ENCODE measurements around the gene CTNNA3.

Gene CTNNA3

DNA sequence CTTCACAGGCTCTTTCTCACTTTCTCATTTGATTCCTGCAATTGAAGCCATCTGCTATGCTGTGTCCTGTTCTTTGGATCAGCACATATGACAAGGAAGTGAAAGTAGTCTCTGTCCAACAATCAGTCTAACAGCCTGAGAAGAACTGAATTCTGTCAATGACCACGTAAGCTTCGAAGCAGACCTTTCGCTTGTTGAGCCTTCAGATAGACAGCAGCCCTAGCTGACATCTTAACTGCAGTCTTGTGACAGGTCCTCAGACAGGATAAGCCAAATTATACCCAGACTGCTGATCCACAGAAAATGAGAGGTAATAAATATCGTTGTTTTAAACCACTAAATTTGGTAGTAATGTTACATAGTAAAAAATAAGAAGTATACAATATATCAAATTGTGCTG is 1461.1 kb downstream of the CTNNA3 start:
- H3K27me3 ChIP-seq: no peaks in the 10 kb centered on the region
- no peak overlapping the region for H3K27ac ChIP-seq
- H3K9me3 ChIP-seq: no peaks in the 10 kb centered on the region
- H3K36me3 ChIP-seq: no peaks in the 10 kb centered on the region
- no peaks in the 10 kb centered on the region for H3K4me1 ChIP-seq (ENCODE audit: control insufficient read depth in 1 of 2, insufficient read depth in 1 of 2, low read depth in 1 of 2, low read length in 1 of 2)
- H3K4me3 ChIP-seq (ENCODE audit: low read depth in 1 of 2, low read length in 1 of 2): no peak overlapping the region
- TF ChIP-seq, protein P1, sequence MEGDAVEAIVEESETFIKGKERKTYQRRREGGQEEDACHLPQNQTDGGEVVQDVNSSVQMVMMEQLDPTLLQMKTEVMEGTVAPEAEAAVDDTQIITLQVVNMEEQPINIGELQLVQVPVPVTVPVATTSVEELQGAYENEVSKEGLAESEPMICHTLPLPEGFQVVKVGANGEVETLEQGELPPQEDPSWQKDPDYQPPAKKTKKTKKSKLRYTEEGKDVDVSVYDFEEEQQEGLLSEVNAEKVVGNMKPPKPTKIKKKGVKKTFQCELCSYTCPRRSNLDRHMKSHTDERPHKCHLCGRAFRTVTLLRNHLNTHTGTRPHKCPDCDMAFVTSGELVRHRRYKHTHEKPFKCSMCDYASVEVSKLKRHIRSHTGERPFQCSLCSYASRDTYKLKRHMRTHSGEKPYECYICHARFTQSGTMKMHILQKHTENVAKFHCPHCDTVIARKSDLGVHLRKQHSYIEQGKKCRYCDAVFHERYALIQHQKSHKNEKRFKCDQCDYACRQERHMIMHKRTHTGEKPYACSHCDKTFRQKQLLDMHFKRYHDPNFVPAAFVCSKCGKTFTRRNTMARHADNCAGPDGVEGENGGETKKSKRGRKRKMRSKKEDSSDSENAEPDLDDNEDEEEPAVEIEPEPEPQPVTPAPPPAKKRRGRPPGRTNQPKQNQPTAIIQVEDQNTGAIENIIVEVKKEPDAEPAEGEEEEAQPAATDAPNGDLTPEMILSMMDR (IDR thresholded peaks at IDR 0.05): no peak

DNA sequence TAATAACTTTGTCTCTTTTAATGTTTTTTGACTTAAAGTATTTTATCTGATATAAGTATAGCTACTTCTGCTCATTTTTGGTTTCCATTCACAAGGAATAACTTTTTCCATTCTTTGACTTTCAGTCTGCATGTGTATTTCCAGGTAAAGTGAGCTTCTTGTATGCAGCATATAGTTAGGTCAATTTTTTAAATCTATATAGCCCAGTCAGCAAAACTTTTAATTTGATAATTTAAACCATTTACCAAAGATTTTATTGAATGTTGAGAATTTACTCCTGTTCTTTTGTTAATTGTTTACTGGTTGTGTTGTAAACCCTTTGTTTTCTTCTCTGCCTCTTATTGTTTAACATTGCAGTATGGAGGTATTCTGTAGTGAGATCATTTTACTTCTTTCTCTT is 1467.1 kb downstream of the CTNNA3 start:
- H3K27ac ChIP-seq: no peak overlapping the region
- H3K9me3 ChIP-seq: no peaks in the 10 kb centered on the region
- TF ChIP-seq, protein P1 (IDR thresholded peaks at IDR 0.05): no peak
- H3K4me3 ChIP-seq (ENCODE audit: low read depth in 1 of 2, low read length in 1 of 2): no peak overlapping the region
- no peaks in the 10 kb centered on the region for H3K27me3 ChIP-seq
- no peaks in the 10 kb centered on the region for H3K4me1 ChIP-seq (ENCODE audit: control insufficient read depth in 1 of 2, insufficient read depth in 1 of 2, low read depth in 1 of 2, low read length in 1 of 2)
- H3K36me3 ChIP-seq: no peaks in the 10 kb centered on the region

DNA sequence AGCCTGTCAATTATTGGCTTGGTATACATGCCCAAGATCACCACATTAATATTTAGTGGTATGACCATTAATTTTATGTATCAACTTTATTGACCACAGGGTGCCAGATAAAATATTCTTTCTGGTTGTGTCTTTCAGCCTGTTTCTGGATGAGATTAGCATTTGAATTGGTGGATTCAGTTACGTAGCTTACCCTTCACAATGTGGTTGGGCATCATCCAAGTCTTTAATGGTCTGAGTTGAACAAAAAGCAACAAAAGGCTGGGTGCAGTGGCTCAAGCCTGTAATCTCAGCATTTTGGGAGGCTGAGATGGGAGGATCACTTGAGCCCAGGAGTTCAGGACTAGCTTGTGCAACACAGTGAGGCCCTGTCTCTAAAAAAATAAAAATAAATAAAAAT is 1472.3 kb downstream of the CTNNA3 start:
- Histone ChIP-seq H3K9me3 (no peaks in the 10 kb centered on the region), H3K27ac (no peak overlapping the region), H3K4me3 (ENCODE audit: low read depth in 1 of 2, low read length in 1 of 2) (no peak overlapping the region), H3K36me3 (no peaks in the 10 kb centered on the region), H3K27me3 (no peaks in the 10 kb centered on the region), H3K4me1 (ENCODE audit: control insufficient read depth in 1 of 2, insufficient read depth in 1 of 2, low read depth in 1 of 2, low read length in 1 of 2) (no peaks in the 10 kb centered on the region)
- TF ChIP-seq, protein P1 (IDR thresholded peaks at IDR 0.05): no peak

DNA sequence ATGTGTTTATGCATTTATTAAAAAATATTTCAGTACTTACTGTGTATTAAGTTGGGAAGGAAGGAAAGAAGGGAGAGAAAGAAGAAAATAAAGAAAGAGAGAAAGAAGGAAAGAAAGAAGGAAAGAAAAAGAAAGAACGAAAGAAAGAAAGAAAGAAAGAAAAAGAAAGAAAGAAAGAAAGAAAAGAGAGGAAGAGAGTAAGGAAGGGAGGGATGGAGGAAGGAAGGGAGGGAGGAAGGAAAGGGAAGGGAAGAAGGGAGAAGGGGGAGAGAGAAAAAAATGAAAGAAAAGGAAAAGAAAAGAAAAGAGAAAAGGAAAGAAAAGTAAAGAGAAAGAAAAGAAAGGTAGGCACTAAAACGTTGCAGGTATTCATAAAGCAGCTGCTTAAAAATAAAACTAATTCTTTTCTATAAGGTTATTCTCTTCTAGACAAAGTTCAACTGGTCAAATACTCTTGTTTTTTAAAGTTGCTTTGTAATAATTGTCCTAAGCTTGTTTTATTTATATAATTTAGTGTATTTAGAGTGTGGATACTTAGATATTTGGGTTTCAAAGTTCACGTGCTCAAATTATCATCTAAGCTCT is 1473.4 kb downstream of the CTNNA3 start:
- TF ChIP-seq, protein P1 (IDR thresholded peaks at IDR 0.05): no peak

DNA sequence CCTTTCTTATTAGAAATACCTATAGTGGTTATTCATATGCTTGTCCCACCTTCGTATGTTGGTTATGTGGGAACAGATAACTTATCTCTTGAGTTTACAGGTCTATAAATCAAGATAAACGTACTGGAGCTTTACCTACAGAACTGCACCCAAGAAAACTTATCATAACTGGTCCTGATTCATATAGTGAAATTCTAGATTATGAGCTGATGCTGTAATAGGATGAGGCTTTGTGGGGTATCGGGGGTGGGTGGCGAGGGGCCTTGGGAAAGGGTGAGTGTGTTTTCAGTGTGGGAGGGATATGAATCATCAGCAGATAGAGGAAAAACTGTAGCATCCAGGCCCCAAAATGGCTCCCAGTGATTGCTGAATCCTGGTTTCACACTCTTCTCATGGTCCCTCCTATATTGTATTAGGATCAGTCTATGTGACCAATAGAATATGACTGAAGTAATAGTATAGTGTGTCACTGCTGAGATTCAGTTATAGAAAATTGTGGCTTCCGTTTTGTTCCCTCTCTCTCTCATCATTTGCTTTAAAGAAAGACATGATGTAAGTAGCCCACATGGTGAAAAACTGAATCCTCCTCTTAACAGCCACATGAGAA is 1476.9 kb downstream of the CTNNA3 start:
- Histone ChIP-seq H3K36me3 (no peaks in the 10 kb centered on the region), H3K27me3 (no peaks in the 10 kb centered on the region)
- TF ChIP-seq, protein P1 (IDR thresholded peaks at IDR 0.05): no peak

More for the DNA sequence above, 1473.4 kb downstream of the CTNNA3 start:
- H3K4me3 ChIP-seq (ENCODE audit: low read depth in 1 of 2, low read length in 1 of 2): no peak overlapping the region
- no peaks in the 10 kb centered on the region for H3K36me3 ChIP-seq
- H3K9me3 ChIP-seq: no peaks in the 10 kb centered on the region
- H3K27me3 ChIP-seq: no peaks in the 10 kb centered on the region
- no peaks in the 10 kb centered on the region for H3K4me1 ChIP-seq (ENCODE audit: control insufficient read depth in 1 of 2, insufficient read depth in 1 of 2, low read depth in 1 of 2, low read length in 1 of 2)
- H3K27ac ChIP-seq: no peak overlapping the region

More for the DNA sequence above, 1476.9 kb downstream of the CTNNA3 start:
- H3K27ac ChIP-seq: no peak overlapping the region
- no peaks in the 10 kb centered on the region for H3K9me3 ChIP-seq
- H3K4me3 ChIP-seq (ENCODE audit: low read depth in 1 of 2, low read length in 1 of 2): no peak overlapping the region
- H3K4me1 ChIP-seq (ENCODE audit: control insufficient read depth in 1 of 2, insufficient read depth in 1 of 2, low read depth in 1 of 2, low read length in 1 of 2): no peaks in the 10 kb centered on the region
